ENCODE measurements around the gene TMEM87B.
"Not testable (repeated sequence)": the region's sequence is repeated elsewhere in the genome, so short reads cannot be mapped to it uniquely, and the experiment has no call there.

Gene TMEM87B

GRCh38 chr2:112033600-112033999 lies 21.5 kb upstream of the TMEM87B start:
- DNase-seq: no peak

GRCh38 chr2:112034924-112035323 lies 20.1 kb upstream of the TMEM87B start:
- DNase-seq: no peak

GRCh38 chr2:112035786-112036185 lies 19.3 kb upstream of the TMEM87B start:
- no peak for DNase-seq

- not testable (repeated sequence) for DNase-seq
Observed at GRCh38 chr2:112039556-112039955, 15.5 kb upstream of the TMEM87B start.

- not testable (repeated sequence) for DNase-seq
Observed at GRCh38 chr2:112040066-112040465, 15.0 kb upstream of the TMEM87B start.

- not testable (repeated sequence) for DNase-seq
Observed at GRCh38 chr2:112041460-112041859, 13.6 kb upstream of the TMEM87B start.

GRCh38 chr2:112045446-112046014 lies 9.5 kb upstream of the TMEM87B start:
- no peak for DNase-seq

- DNase-seq: no peak
Observed at GRCh38 chr2:112046231-112046630, 8.8 kb upstream of the TMEM87B start.

GRCh38 chr2:112047537-112048235 lies 7.4 kb upstream of the TMEM87B start:
- no peak for DNase-seq

GRCh38 chr2:112048236-112048592 lies 6.9 kb upstream of the TMEM87B start:
- no peak for DNase-seq

- DNase-seq: no peak
Observed at GRCh38 chr2:112048887-112049286, 6.2 kb upstream of the TMEM87B start.

- DNase-seq: no peak
Observed at GRCh38 chr2:112050316-112050715, 4.8 kb upstream of the TMEM87B start.

- peak; percentile 98 for DNase-seq
Observed at GRCh38 chr2:112053917-112054846, 887 bp upstream of the TMEM87B start.

- peak; percentile 20 for DNase-seq
Observed at GRCh38 chr2:112055730-112056625, 909 bp downstream of the TMEM87B start.

GRCh38 chr2:112056626-112056987 lies 1.5 kb downstream of the TMEM87B start:
- DNase-seq: no peak

GRCh38 chr2:112059671-112060070 lies 4.6 kb downstream of the TMEM87B start:
- no peak for DNase-seq

GRCh38 chr2:112061299-112061698 lies 6.2 kb downstream of the TMEM87B start:
- no peak for DNase-seq

GRCh38 chr2:112061840-112062239 lies 6.8 kb downstream of the TMEM87B start:
- no peak for DNase-seq

GRCh38 chr2:112062894-112063293 lies 7.8 kb downstream of the TMEM87B start:
- DNase-seq: no peak

GRCh38 chr2:112065486-112065885 lies 10.4 kb downstream of the TMEM87B start:
- DNase-seq: no peak

- DNase-seq: no peak
Observed at GRCh38 chr2:112065966-112066365, 10.9 kb downstream of the TMEM87B start.

- DNase-seq: not testable (repeated sequence)
Observed at GRCh38 chr2:112069794-112070193, 14.7 kb downstream of the TMEM87B start.

- no peak for DNase-seq
Observed at GRCh38 chr2:112073875-112074274, 18.8 kb downstream of the TMEM87B start.

Data from activated CD8-positive, alpha-beta memory T cell treated with anti-CD3 and anti-CD28 coated beads, Interleukin-2, amount 50 U/mL, for 4 hours (primary cell).